ENCODE measurements around the gene TSFM.

The TSFM gene

GRCh38 chr12:57839996-57840395, 57.4 kb downstream of the TSFM start:
- TF ChIP-seq CTCF (IDR thresholded peaks at IDR 0.05; ENCODE audit: low read depth, low read length) = no peak

GRCh38 chr12:57840726-57841125, 58.1 kb downstream of the TSFM start:
- H3K4me3 ChIP-seq (ENCODE audit: low read depth, low read length) = no peak overlapping the region

More at GRCh38 chr12:57839996-57840395, 57.4 kb downstream of the TSFM start:
- no peak overlapping the region for H3K4me3 ChIP-seq (ENCODE audit: low read depth, low read length)

GRCh38 chr12:57841445-57841844, 58.9 kb downstream of the TSFM start:
- no peak for TF ChIP-seq CTCF (IDR thresholded peaks at IDR 0.05; ENCODE audit: low read depth, low read length)
- H3K4me3 ChIP-seq (ENCODE audit: low read depth, low read length) = no peak overlapping the region

More at GRCh38 chr12:57840726-57841125, 58.1 kb downstream of the TSFM start:
- no peak for TF ChIP-seq CTCF (IDR thresholded peaks at IDR 0.05; ENCODE audit: low read depth, low read length)

GRCh38 chr12:57842342-57843294, 60.0 kb downstream of the TSFM start:
- H3K4me3 ChIP-seq (ENCODE audit: low read depth, low read length) = peak overlapping the region; percentile 99
- no peak for TF ChIP-seq CTCF (IDR thresholded peaks at IDR 0.05; ENCODE audit: low read depth, low read length)

- peak overlapping the region; percentile 99 for H3K4me3 ChIP-seq (ENCODE audit: low read depth, low read length)
- no peak for TF ChIP-seq CTCF (IDR thresholded peaks at IDR 0.05; ENCODE audit: low read depth, low read length)
Observed at GRCh38 chr12:57844709-57845477, 62.3 kb downstream of the TSFM start.

- peak overlapping the region; percentile 99 for H3K4me3 ChIP-seq (ENCODE audit: low read depth, low read length)
- no peak for TF ChIP-seq CTCF (IDR thresholded peaks at IDR 0.05; ENCODE audit: low read depth, low read length)
Observed at GRCh38 chr12:57845478-57846284, 63.1 kb downstream of the TSFM start.
